PC-9 (cell line): ENCODE results near the gene ZEB2.

Experiments
- EZH2 ChIP-seq: fragments of 200-600 bp; sonication (generic); IDR thresholded peaks from 2 replicates; pipeline ENCODE4 v1.8.0; 2017; ENCODE audit warnings: antibody characterized with exemption, low read depth
- TF ChIP-seq, protein P1 (sequence below): fragments of 200-600 bp; sonication (generic); conservative IDR thresholded peaks from 2 replicates; pipeline ENCODE4 v1.6.1; 2017; ENCODE audit warnings: mixed run types, antibody characterized with exemption, mild to moderate bottlenecking, moderate library complexity

DNA sequence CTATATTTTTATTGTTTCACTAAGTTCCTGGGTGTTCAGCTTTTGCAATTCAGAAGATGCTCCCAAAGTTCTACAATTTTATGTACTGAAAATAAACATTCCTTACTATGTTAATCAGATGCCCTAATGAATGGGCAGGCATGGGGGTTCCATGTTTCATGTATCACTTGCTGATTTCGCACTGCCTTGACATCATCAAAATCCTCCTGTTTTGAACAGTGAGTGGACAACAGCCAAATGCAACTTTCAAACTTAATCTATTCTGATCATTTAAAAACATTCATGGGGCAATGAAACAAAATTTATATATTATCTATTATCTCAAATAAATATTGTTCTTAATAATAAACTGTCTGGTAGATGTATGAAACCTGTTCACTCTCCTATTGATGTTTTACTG lies 43.2 kb downstream of the ZEB2 start:
- TF ChIP-seq, protein P1, sequence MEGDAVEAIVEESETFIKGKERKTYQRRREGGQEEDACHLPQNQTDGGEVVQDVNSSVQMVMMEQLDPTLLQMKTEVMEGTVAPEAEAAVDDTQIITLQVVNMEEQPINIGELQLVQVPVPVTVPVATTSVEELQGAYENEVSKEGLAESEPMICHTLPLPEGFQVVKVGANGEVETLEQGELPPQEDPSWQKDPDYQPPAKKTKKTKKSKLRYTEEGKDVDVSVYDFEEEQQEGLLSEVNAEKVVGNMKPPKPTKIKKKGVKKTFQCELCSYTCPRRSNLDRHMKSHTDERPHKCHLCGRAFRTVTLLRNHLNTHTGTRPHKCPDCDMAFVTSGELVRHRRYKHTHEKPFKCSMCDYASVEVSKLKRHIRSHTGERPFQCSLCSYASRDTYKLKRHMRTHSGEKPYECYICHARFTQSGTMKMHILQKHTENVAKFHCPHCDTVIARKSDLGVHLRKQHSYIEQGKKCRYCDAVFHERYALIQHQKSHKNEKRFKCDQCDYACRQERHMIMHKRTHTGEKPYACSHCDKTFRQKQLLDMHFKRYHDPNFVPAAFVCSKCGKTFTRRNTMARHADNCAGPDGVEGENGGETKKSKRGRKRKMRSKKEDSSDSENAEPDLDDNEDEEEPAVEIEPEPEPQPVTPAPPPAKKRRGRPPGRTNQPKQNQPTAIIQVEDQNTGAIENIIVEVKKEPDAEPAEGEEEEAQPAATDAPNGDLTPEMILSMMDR = no peak
- no peak for TF ChIP-seq EZH2
